Superior temporal gyrus (tissue), 1 donor: ENCODE results near the gene MX2.

Source experiments
- DNase-seq: peaks from one replicate; pipeline ENCODE4 v3.0.0-alpha.2; 2016; ENCODE audit errors: extremely low spot score

MX2 gene

GRCh38 chr21:41364308-41364707, 2.5 kb downstream of the MX2 start:
- no peak for DNase-seq

DNA sequence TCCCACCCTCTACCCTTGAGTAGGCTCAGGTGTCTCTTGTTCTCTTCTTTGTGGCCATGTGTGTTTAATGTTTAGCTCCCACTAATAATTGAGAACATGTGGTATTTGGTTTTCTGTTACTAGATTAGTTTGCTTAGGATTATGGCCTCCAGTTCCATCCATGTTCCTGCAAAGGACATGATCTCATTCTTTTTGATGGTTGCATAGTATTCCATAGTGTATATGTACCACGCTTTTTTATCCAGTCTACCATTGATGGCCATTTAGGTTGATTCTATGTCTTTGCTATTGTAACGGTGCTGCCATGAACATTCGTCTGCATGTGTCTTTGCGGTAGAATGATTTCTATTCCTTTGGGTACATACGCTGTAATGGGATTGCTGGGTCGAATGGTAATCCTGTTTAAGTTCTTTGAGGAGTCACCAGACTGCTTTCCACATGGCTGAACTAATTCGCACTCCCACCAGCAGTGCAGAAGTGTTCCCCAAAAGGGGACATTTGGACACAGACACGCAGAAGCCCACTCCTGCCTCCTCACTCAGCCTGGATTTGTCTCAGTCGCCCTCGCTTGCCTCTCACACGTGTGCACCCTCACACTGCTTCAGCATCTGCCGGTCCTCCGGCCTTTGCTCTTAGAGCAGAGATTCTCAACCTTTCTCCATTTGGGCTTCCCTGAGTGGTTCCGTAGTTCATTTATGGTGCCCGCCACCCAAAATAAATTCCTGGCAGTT, 3.7 kb downstream of the MX2 start:
- no peak for DNase-seq

- no peak for DNase-seq
Observed at GRCh38 chr21:41366522-41367151, 4.8 kb downstream of the MX2 start.

GRCh38 chr21:41367301-41367944, 5.6 kb downstream of the MX2 start:
- no peak for DNase-seq

GRCh38 chr21:41367945-41368734, 6.3 kb downstream of the MX2 start:
- DNase-seq: no peak

DNA sequence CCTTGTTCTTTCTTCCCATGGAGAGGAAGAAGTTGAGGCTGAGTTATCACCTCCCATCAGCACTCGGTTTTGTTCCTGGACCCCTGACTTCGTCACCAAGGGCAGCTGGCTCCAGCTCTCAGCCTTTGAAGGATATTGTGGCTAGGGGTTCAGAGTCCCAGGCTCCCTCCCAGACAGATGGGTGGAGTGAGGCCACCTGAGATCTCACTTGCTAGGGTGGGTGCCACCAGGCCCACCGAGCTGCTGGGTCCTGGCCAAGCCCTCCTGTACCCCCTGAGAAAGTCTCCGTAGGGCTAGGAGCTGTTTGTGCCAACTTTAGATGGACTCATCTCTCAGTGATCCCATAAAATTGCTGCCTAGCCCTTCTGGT, 6.9 kb downstream of the MX2 start:
- no peak for DNase-seq

- no peak for DNase-seq
Observed at GRCh38 chr21:41369105-41369919, 7.5 kb downstream of the MX2 start.

DNA sequence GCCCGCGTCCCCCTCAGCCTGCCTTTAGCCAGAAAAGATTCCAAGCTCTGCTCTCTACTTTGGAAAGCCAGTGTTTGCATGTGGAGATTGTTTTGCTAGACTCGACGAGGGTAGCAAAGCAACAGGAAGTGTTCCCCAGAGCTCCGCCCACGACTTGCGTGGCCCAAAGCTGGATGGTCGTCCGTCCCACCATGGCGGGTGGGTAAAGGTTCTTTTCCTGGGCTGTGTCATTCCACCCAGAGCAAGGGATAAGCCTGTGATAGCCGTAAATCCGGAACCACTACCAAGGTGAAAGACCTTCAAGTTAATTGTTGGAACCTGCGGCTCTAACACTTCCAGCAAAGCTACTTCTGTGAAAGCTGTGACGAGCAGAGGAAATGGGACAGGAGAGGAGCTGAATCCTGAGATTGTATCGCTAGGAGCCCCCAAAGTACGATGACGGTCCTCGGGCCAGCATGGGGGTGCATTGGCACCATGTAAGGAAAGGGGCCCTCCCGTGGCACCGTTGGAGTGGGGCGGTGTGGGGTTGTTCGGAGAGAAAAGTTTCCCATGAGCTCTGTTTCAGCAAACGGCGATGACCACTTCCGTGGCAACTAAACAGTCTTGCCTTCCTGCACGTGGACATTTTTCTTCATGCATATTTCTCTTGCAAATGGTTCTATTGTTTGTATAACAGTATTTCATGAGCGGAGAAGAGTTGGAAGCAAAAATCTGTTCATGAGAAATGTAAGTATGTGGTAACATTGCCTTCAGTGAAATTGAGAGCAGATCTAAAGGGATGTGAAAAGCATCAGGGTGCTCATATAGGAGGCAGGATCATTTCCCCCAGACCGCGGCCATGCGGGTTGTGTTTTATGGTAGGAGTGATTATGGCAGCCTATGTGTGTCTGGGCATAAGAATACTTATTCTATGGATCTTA, 8.4 kb downstream of the MX2 start:
- DNase-seq: no peak

DNA sequence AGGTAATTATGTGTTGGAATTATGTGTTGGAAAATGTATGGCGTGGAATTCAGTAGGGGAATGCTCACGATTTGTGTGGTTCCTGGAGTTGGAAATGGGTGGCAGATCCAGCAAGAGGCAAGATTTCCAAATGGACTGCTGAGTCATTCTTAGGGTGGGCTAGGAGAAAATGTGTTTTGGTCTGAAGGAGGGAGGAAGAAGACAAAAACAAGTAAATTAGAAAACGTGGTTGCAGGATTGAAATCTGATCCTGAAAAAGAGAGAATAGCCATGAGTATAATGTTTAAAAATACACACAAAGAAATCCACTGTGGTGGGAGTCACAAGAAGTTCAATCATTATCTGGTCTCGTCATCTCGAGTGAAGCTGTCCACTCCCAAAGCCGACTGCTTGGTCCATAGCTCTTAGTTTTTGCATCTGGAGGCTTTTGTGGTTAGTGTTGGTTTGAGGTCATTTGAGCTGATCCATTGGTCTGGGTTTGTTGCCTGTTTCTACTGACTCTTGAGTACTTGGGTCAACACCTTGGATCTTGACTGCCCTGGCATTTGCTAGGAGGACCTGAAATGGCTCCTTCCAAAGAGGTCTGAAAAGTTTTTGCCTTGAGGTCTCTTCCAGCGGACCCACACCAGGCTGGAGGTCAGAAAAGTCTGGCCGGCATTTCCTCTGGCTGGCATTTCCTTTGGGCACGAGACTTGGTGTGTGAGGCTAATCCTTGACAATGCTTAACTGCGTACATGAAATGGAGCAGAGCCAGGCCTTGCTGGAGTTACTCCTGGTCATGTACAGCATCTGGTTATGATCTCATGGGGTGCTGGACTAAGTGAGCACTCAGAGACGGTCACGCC, 9.2 kb downstream of the MX2 start:
- DNase-seq: no peak

DNA sequence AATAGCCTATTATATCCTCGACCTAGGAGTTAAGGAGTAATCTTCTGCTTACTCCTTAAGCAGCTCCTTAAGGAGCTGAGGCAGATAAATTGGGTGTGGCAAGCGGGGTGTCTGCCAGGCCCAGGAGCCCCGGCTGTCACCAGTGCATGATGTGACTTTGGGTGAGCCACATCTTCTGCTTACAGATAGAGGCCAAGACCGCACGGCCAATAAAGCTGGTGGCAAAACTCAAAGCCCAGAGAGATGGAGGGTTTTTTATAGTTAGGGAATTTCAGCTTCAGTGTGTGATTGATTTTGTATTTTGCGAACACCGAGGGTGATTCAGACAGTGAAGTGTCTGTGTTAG, 9.8 kb downstream of the MX2 start:
- DNase-seq: no peak

DNA sequence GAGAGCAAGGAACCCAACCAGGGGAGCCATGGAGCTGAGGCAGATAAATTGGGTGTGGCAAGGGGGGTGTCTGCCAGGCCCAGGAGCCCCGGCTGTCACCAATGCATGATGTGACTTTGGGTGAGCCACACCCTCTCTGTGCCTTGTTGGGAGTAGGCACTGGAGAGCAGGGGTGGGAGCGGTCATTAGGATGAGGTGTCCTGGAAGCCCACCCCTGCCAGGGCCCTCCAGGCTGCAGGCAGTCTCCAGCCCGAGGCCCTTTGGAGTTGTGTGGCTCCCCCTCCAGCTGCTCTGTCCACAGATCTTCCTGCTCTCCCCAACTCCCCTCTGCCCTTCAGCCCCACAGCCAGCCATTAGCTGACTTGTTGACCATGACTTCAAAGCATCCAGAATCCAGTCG, 11.4 kb downstream of the MX2 start:
- no peak for DNase-seq

- DNase-seq: no peak
Observed at GRCh38 chr21:41373763-41374162, 11.9 kb downstream of the MX2 start.

DNA sequence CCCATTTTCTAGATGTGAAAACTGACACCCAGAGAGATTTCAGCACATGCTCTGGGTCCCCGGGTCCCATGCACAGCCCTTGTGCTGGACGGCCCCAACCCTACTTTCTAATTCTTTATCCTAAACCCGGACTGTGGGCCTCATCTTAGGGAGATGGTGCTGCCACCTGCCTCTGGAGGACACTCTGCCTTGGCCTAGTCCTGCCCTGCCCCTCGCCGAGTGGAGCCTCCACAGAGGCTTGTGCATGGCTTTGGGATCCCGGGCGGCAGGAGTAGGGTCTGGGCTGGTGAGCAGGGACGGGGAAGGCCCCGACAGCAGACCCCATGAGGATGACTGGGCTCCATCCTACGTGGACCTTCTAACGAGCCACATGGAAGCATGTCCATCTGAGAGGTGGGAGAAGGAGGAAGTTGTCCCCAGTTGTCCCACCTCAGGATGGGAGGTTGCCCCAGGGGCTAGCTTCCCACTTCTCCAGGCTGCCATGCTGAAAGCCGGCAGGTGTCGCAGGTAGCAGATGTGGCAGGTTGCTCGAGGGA, 12.4 kb downstream of the MX2 start:
- DNase-seq: no peak

DNA sequence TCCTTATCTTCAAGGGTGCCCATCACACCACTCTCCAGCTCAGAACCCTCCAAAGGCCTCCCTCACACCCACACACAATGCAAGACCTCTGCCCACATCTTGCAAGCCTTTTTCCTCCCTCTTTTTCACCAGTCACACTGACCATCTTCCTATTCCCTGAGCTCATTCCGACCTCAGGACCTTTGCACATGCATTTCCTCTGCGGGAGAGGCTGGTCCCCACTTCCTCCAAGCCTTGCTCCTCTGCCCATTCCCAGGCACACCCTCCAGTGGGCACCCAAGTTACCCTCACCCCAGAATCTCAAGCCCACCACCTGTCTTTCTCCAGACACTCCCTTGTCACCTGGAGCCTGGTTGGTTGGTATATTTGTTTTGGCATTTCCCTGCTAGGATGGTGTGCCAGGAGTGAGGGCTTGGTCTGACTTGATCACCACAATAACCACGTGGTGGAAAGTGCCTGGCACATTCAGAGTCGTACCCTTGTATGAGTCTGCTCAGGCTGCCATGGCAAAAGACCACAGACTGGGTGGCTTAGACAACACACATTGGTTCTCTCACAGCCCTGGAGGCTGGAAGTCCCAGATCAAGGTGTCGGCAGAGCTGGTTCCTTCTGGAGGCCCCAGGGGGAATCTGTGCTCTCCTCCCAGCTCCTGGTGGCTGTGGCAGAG, 13.2 kb downstream of the MX2 start:
- DNase-seq: no peak

DNA sequence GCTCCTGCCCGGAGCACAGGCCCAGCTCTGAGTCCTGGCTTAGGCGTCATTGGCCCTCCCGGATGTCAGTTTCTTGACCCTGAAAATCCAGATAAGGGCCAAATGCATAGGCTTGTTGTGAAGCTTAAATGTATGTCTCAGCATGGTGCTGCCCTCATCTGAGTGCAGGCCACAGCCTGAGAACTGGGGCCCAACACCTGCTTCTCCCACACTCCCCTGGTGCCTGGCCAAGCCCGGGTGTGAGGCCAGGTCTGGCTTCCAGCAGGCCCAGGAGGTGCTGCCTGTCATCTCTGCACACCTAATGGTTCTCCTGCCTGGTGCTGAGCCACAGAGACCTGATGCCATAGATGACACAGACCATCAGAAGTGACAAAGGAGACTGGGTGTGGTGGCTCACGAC, 14.0 kb downstream of the MX2 start:
- no peak for DNase-seq

GRCh38 chr21:41377715-41378114, 15.9 kb downstream of the MX2 start:
- DNase-seq: no peak

- no peak for DNase-seq
Observed at GRCh38 chr21:41378849-41379248, 17.0 kb downstream of the MX2 start.

DNA sequence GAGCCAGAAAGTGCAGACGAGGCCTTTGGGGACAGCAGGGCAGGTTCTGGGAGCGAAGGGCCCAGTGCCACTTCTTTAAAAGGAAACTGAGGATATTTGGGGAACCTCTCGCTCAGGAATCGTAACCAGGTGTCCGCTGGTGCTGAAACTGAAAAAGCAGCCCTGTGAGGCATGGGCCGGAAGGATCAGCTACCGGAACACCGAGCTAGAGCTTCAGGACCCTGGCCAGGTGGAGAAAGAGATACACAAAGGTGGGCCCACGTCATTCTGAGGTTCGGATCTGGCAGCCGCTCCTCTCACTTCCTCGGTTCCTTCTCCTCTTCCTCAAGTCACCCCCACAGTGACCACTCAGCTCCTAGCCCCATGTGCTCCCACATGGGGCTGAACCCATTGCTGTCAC, 18.1 kb downstream of the MX2 start:
- no peak for DNase-seq

- DNase-seq: no peak
Observed at GRCh38 chr21:41381731-41382130, 19.9 kb downstream of the MX2 start.
